CD14-positive monocyte (primary cell): ENCODE data around the gene TULP3. TPM values are rescaled to one million over a fixed set of nuclear protein-coding genes. Genes with fewer than 3 reads are reported as not detected.

Source experiments
- DNase-seq, 3 donors: peaks; one replicate each; pipeline ENCODE4 v3.0.0-alpha.2; 2011 to 2022
- H2AFZ ChIP-seq: 2 replicates; pipeline ENCODE4 v1.6.0; 2012; ENCODE audit warnings: mild to moderate bottlenecking, low read depth, low read length, inconsistent platforms; ENCODE audit not compliant: insufficient read depth, poor library complexity, severe bottlenecking
- H3K27ac ChIP-seq, 2 donors: 1 replicate in 1 of 2; 2 replicates in 1 of 2; pipeline ENCODE4 v1.5.1; 2012 to 2013; ENCODE audit warnings: low read length in 2 of 2, control low read depth in 1 of 2, inconsistent platforms in 1 of 2, low read depth in 1 of 2, mild to moderate bottlenecking in 1 of 2
- H3K27me3 ChIP-seq, 2 donors: one replicate each; pipeline versions ENCODE4 v1.6.0 to v1.6.1; 2011 to 2013; ENCODE audit warnings: low read length in 2 of 2; ENCODE audit not compliant: control insufficient read depth in 2 of 2, insufficient read depth in 2 of 2
- H3K36me3 ChIP-seq, 2 donors: replicated peaks in 1 of 2; 1 replicate in 1 of 2; 2 replicates in 1 of 2; pipeline versions ENCODE4 v1.5.1 to v1.6.1; 2012 to 2013; ENCODE audit warnings: low read length in 2 of 2, control low read depth in 1 of 2, inconsistent platforms in 1 of 2, mild to moderate bottlenecking in 1 of 2; ENCODE audit not compliant: insufficient read depth in 2 of 2, control insufficient read depth in 1 of 2
- H3K4me1 ChIP-seq, 2 donors: 1 replicate in 1 of 2; 2 replicates in 1 of 2; pipeline versions ENCODE4 v1.5.1 to v1.6.1; 2012 to 2013; ENCODE audit warnings: low read length in 2 of 2, control low read depth in 1 of 2, inconsistent platforms in 1 of 2, mild to moderate bottlenecking in 1 of 2, moderate library complexity in 1 of 2; ENCODE audit not compliant: insufficient read depth in 2 of 2, control insufficient read depth in 1 of 2
- H3K4me2 ChIP-seq: replicated peaks from 2 replicates; pipeline ENCODE3; 2012; ENCODE audit warnings: low read length, moderate library complexity, mild to moderate bottlenecking; ENCODE audit not compliant: poor library complexity, severe bottlenecking; ENCODE audit errors: extremely low read depth
- H3K4me3 ChIP-seq, 3 experiments: fragments of 200-600 bp in 1 of 3; sonication (generic) in 1 of 3; replicated peaks in 1 of 3; 1 replicate in 2 of 3; 2 replicates in 1 of 3; pipeline ENCODE4 v1.5.1; 2011 to 2013; ENCODE audit warnings: low read length in 3 of 3, mild to moderate bottlenecking in 3 of 3, control low read depth in 2 of 3, low read depth in 2 of 3, inconsistent platforms in 1 of 3, moderate library complexity in 1 of 3
- H3K79me2 ChIP-seq: 2 replicates; pipeline ENCODE4 v1.6.0; 2012; ENCODE audit warnings: mild to moderate bottlenecking, control low read depth, inconsistent platforms, low read length, moderate library complexity; ENCODE audit not compliant: insufficient read depth
- H3K9ac ChIP-seq: 2 replicates; pipeline ENCODE4 v1.6.0; 2017; ENCODE audit warnings: low read length, mild to moderate bottlenecking; ENCODE audit not compliant: insufficient read depth, poor library complexity, severe bottlenecking
- H3K9me3 ChIP-seq, 2 donors: replicated peaks in 1 of 2; 1 replicate in 1 of 2; 2 replicates in 1 of 2; pipeline versions ENCODE4 v1.5.1 to v1.6.1; 2012 to 2013; ENCODE audit warnings: low read length in 2 of 2, control low read depth in 1 of 2; ENCODE audit not compliant: control insufficient read depth in 1 of 2, insufficient read depth in 1 of 2
- H4K20me1 ChIP-seq: 2 replicates; pipeline ENCODE4 v1.6.0; 2012; ENCODE audit warnings: mild to moderate bottlenecking, low read length, control low read depth, moderate library complexity; ENCODE audit not compliant: insufficient read depth
- H3K27ac Mint-ChIP-seq, 7 donors: one replicate each; pipeline ENCODE4 v1.8.0; 2020; ENCODE audit warnings: mild to moderate bottlenecking in 7 of 7, mixed read lengths in 7 of 7, moderate library complexity in 6 of 7, inconsistent platforms in 2 of 7
- H3K27me3 Mint-ChIP-seq, 3 donors: one replicate each; pipeline ENCODE4 v1.8.0; 2021 to 2022; ENCODE audit warnings: low read depth in 3 of 3, mild to moderate bottlenecking in 3 of 3, mixed read lengths in 3 of 3, moderate library complexity in 3 of 3, inconsistent platforms in 1 of 3
- H3K36me3 Mint-ChIP-seq, 2 donors: one replicate each; pipeline ENCODE4 v1.8.0; 2020; ENCODE audit warnings: mixed read lengths in 2 of 2, inconsistent platforms in 1 of 2, mild to moderate bottlenecking in 1 of 2
- H3K4me1 Mint-ChIP-seq: one replicate; pipeline ENCODE4 v1.8.0; 2020; ENCODE audit warnings: mild to moderate bottlenecking, mixed read lengths
- H3K4me3 Mint-ChIP-seq, 2 donors: one replicate each; pipeline ENCODE4 v1.8.0; 2020; ENCODE audit warnings: mild to moderate bottlenecking in 2 of 2, mixed read lengths in 2 of 2, moderate library complexity in 1 of 2
- H3K9me3 Mint-ChIP-seq, 7 donors: one replicate each; pipeline ENCODE4 v1.8.0; 2020 to 2022; ENCODE audit warnings: mixed read lengths in 7 of 7, mild to moderate bottlenecking in 6 of 7, moderate library complexity in 6 of 7, inconsistent platforms in 2 of 7
- WGBS: methylation state at CpG from one replicate; pipeline ENCODE4 v1.1.5; 2013; ENCODE audit warnings: missing lambda C conversion rate; ENCODE audit not compliant: insufficient coverage; 5-methylcytosine and 5-hydroxymethylcytosine counted together
- intact Hi-C, 2 donors: fragments of 100-400 bp; cut with micrococcal nuclease; formaldehyde crosslinking; loops; one replicate each; pipeline versions ENCODE4 v1.15.0 to v1.15.1; 2023
- polyA plus RNA-seq, 3 donors: library from polyadenylated mRNA; depleted of rRNA in 1 of 3; unstranded in 2 of 3; stranded (reverse) in 1 of 3; fragments of 300-500 nt in 2 of 3; fragments of >200 nt in 1 of 3; fragmentation: Illumina TruSeq in 2 of 3; gene quantifications; 1 replicate in 2 of 3; 2 replicates in 1 of 3; pipeline ENCODE4 v1.2.3, GENCODE V29; 2012 to 2021
- TF ChIP-seq, protein P1 (sequence below): fragments of 200-600 bp; IDR thresholded peaks from one replicate; pipeline ENCODE4 v1.8.0; 2022; ENCODE audit warnings: antibody characterized with exemption, mild to moderate bottlenecking

The TULP3 gene
- polyA plus RNA-seq, 3 donors = 1.7 to 3.6 (median 2.3) TPM

GRCh38 chr12:2960996-2961616 is 70.4 kb downstream of the TULP3 start:
- H3K4me3 ChIP-seq = no peak overlapping the region
- no peaks in the 10 kb centered on the region for H3K79me2 ChIP-seq
- Mint-ChIP-seq H3K4me3 (peak overlapping the region in 1 of 2 donors; percentile 83), H3K27me3 (peaks cover 46 to 85% (median 63%) of the 10 kb centered on the region in 3 donors), H3K4me1 (peaks cover 14% of the 10 kb centered on the region), H3K9me3 (peaks cover 0 to 14% (median 1%) of the 10 kb centered on the region in 7 donors), H3K27ac (no peak overlapping the region), H3K36me3 (peaks cover 0 to 4% of the 10 kb centered on the region in 2 donors)
- intact Hi-C loops = no loop called here
- no peak overlapping the region for H3K4me2 ChIP-seq
- no peak overlapping the region for H2AFZ ChIP-seq
- peaks cover 38 to 60% of the 10 kb centered on the region in 2 donors for H3K27me3 ChIP-seq
- H3K4me1 ChIP-seq = no peaks in the 10 kb centered on the region
- TF ChIP-seq, protein P1, sequence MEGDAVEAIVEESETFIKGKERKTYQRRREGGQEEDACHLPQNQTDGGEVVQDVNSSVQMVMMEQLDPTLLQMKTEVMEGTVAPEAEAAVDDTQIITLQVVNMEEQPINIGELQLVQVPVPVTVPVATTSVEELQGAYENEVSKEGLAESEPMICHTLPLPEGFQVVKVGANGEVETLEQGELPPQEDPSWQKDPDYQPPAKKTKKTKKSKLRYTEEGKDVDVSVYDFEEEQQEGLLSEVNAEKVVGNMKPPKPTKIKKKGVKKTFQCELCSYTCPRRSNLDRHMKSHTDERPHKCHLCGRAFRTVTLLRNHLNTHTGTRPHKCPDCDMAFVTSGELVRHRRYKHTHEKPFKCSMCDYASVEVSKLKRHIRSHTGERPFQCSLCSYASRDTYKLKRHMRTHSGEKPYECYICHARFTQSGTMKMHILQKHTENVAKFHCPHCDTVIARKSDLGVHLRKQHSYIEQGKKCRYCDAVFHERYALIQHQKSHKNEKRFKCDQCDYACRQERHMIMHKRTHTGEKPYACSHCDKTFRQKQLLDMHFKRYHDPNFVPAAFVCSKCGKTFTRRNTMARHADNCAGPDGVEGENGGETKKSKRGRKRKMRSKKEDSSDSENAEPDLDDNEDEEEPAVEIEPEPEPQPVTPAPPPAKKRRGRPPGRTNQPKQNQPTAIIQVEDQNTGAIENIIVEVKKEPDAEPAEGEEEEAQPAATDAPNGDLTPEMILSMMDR = no peak
- no peak overlapping the region for H3K27ac ChIP-seq
- H3K9ac ChIP-seq = no peak overlapping the region
- DNase-seq = no peak
- H3K36me3 ChIP-seq = no peaks in the 10 kb centered on the region
- H4K20me1 ChIP-seq = no peaks in the 10 kb centered on the region
- 32% methylated on average over 5 of the region's 10 CpGs for WGBS
- peaks cover 0 to 15% of the 10 kb centered on the region in 2 donors for H3K9me3 ChIP-seq

- Histone ChIP-seq H3K27me3 (peaks cover 36 to 56% of the 10 kb centered on the region in 2 donors), H3K36me3 (no peaks in the 10 kb centered on the region), H3K4me1 (no peaks in the 10 kb centered on the region), H2AFZ (no peak overlapping the region), H4K20me1 (no peaks in the 10 kb centered on the region), H3K27ac (no peak overlapping the region), H3K79me2 (no peaks in the 10 kb centered on the region), H3K9ac (no peak overlapping the region), H3K4me3 (no peak overlapping the region), H3K9me3 (peaks cover 0 to 15% of the 10 kb centered on the region in 2 donors), H3K4me2 (no peak overlapping the region)
- peaks cover 14% of the 10 kb centered on the region for H3K4me1 Mint-ChIP-seq
- H3K27ac Mint-ChIP-seq = no peak overlapping the region
- peak overlapping the region in 1 of 2 donors; percentile 16 for H3K4me3 Mint-ChIP-seq
- intact Hi-C loops = no loop called here
- DNase-seq = no peak
- 88% methylated on average over 4 of the region's 5 CpGs for WGBS
- H3K36me3 Mint-ChIP-seq = peaks cover 0 to 4% of the 10 kb centered on the region in 2 donors
- H3K9me3 Mint-ChIP-seq = peaks cover 0 to 14% (median 1%) of the 10 kb centered on the region in 7 donors
- TF ChIP-seq, protein P1 = no peak
- peaks cover 41 to 79% (median 57%) of the 10 kb centered on the region in 3 donors for H3K27me3 Mint-ChIP-seq
Measured at GRCh38 chr12:2961705-2962104, 71.0 kb downstream of the TULP3 start.
